ENCODE results near the gene SYT2. TPM values are rescaled to one million over a fixed set of nuclear protein-coding genes. Genes with fewer than 3 reads are reported as not detected.

SYT2 gene
- total and polyA plus RNA-seq, 9 of the 15 experiments (the other 6 are each of a cell fraction or from before 2014, with no cell fraction given) = not detected

DNA sequence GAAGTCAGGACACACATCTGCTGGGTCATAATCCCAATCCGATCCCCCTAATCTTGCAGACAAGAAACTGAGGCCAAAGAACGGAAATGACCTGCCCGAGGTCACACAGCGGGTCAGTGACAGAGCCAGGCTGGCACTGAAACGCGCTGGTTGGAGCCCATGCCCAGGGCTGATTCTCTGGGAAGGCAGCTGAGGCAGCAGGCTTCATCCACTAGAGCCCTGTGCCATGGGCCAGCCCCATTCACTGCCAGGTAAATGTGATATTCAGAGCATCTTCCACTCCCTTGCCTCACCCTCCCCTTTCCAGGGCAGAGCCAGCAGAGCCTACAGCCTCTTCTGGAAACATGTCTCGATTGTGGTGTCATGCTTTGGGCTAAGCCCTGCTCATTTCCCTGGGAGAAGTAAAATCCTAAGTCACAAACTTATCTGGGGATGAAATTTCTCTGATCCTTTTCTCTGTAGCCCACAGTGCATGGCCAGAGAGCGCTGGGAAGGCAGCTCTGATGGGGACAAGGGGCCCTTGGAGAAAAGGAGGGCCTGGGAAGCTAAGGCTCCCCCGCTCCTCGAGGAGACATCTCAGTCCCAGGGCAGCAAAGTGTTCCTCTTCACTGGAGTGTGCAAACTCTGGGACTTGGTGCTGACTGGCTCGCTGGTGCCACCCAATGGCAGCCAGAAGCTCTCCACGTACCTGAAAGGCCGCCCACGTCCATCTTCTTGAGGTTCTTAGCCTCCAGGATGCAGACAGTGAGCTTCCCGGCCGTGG, 110.4 kb downstream of the SYT2 start (continued):
- TF ChIP-seq NCOA2 (IDR thresholded peaks at IDR 0.05; ENCODE audit: partially characterized antibody in 2 of 2) (no peak), E2F5 (CRISPR knock-in tag; IDR thresholded peaks at IDR 0.05) (no peak), RFX5 (IDR thresholded peaks at IDR 0.05; ENCODE audit: low read depth, low read length) (no peak), POLR2AphosphoS2 (IDR thresholded peaks at IDR 0.05; ENCODE audit: low read length) (no peak), YY1 (IDR thresholded peaks at IDR 0.05; ENCODE audit: borderline replicate concordance in 1 of 3, control insufficient read depth in 1 of 3, extremely low read depth in 1 of 3, insufficient read depth in 3 of 3, insufficient read length in 1 of 3, insufficient replicate concordance in 2 of 3, low read depth in 1 of 3, low read length in 2 of 3) (peak in 1 of 3 experiments; percentile 15), PPARD (CRISPR knock-in tag; IDR thresholded peaks at IDR 0.05) (no peak), XRCC5 (IDR thresholded peaks at IDR 0.05; ENCODE audit: low read depth, low read length) (peak; percentile 78; the same call in 1 of the 2 replicates), TAF15 (IDR thresholded peaks at IDR 0.05; ENCODE audit: low read depth, low read length) (no peak), STAG1 (CRISPR knock-in tag; IDR thresholded peaks at IDR 0.05; ENCODE audit: borderline replicate concordance) (peak; percentile 90), C11orf30 (IDR thresholded peaks at IDR 0.05; ENCODE audit: low read depth) (no peak), ARNT (IDR thresholded peaks at IDR 0.05) (no peak), NFIX (CRISPR knock-in tag; IDR thresholded peaks at IDR 0.05; ENCODE audit: low read depth) (no peak), PHTF2 (CRISPR knock-in tag; IDR thresholded peaks at IDR 0.05) (no peak), XRCC4 (IDR thresholded peaks at IDR 0.05; ENCODE audit: extremely low read depth, insufficient read depth, insufficient read length) (no peak), CTCFL (IDR thresholded peaks at IDR 0.05; ENCODE audit: borderline replicate concordance, insufficient read depth, low read depth, low read length, poor library complexity, severe bottlenecking) (no peak), HEY1 (CRISPR knock-in tag; IDR thresholded peaks at IDR 0.05; ENCODE audit: borderline replicate concordance) (no peak)
- TF ChIP-seq, protein P1, sequence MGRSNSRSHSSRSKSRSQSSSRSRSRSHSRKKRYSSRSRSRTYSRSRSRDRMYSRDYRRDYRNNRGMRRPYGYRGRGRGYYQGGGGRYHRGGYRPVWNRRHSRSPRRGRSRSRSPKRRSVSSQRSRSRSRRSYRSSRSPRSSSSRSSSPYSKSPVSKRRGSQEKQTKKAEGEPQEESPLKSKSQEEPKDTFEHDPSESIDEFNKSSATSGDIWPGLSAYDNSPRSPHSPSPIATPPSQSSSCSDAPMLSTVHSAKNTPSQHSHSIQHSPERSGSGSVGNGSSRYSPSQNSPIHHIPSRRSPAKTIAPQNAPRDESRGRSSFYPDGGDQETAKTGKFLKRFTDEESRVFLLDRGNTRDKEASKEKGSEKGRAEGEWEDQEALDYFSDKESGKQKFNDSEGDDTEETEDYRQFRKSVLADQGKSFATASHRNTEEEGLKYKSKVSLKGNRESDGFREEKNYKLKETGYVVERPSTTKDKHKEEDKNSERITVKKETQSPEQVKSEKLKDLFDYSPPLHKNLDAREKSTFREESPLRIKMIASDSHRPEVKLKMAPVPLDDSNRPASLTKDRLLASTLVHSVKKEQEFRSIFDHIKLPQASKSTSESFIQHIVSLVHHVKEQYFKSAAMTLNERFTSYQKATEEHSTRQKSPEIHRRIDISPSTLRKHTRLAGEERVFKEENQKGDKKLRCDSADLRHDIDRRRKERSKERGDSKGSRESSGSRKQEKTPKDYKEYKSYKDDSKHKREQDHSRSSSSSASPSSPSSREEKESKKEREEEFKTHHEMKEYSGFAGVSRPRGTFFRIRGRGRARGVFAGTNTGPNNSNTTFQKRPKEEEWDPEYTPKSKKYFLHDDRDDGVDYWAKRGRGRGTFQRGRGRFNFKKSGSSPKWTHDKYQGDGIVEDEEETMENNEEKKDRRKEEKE (IDR thresholded peaks at IDR 0.05; ENCODE audit: borderline replicate concordance in 1 of 2, control insufficient read depth in 1 of 2, low read depth in 2 of 2, low read length in 1 of 2) = no peak
- TF ChIP-seq, protein P2, sequence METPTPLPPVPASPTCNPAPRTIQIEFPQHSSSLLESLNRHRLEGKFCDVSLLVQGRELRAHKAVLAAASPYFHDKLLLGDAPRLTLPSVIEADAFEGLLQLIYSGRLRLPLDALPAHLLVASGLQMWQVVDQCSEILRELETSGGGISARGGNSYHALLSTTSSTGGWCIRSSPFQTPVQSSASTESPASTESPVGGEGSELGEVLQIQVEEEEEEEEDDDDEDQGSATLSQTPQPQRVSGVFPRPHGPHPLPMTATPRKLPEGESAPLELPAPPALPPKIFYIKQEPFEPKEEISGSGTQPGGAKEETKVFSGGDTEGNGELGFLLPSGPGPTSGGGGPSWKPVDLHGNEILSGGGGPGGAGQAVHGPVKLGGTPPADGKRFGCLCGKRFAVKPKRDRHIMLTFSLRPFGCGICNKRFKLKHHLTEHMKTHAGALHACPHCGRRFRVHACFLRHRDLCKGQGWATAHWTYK (CRISPR knock-in tag; IDR thresholded peaks at IDR 0.05) = no peak
